K562 (cell line): ENCODE results near the gene GPR55. TPM values are rescaled to one million over a fixed set of nuclear protein-coding genes. Genes with fewer than 3 reads are reported as not detected.
A peak's percentile ranks its signal among the peaks of the same experiment; 100 is the strongest.

Experiments
- KAT7 ChIP-seq: sonication (generic); formaldehyde crosslinking; IDR thresholded peaks from 2 replicates; pipeline ENCODE4 v1.8.0; 2022; ENCODE audit warnings: missing genetic modification reagents, mild to moderate bottlenecking, borderline replicate concordance
- MYC ChIP-seq, 2 experiments: fragments of 250-450 bp in 1 of 2; sonication (Bioruptor Pico) in 1 of 2; IDR thresholded peaks; 2 replicates each; pipeline versions ENCODE4 v1.5.1 to v1.6.1; 2012 to 2021; ENCODE audit warnings: low read depth in 2 of 2, borderline replicate concordance in 1 of 2, improper control_type of control experiment in 1 of 2, low read length in 1 of 2, mild to moderate bottlenecking in 1 of 2, moderate library complexity in 1 of 2
- SAFB2 ChIP-seq: fragments of 200-400 bp; formaldehyde crosslinking; IDR thresholded peaks from 2 replicates; pipeline ENCODE4 v1.6.1; 2018; ENCODE audit warnings: borderline replicate concordance, low read length, low read depth, moderate library complexity; ENCODE audit not compliant: severe bottlenecking
- SNAPC5 ChIP-seq: fragments of 250-450 bp; sonication (Bioruptor Pico); IDR thresholded peaks from 2 replicates; pipeline ENCODE4 v1.8.0; 2021; ENCODE audit warnings: moderate library complexity, mild to moderate bottlenecking, inconsistent platforms
- TSC22D4 ChIP-seq: fragments of 450-650 bp; IDR thresholded peaks from 2 replicates; pipeline ENCODE4 v1.6.1; 2016; ENCODE audit warnings: missing genetic modification characterization, missing biosample characterization, control low read depth
- ZNF77 ChIP-seq: fragments of 250-450 bp; sonication (Bioruptor Pico); IDR thresholded peaks from 2 replicates; pipeline ENCODE4 v1.5.0; 2020
- polyA plus RNA-seq, 8 experiments: library from polyadenylated mRNA; depleted of rRNA in 4 of 8; stranded (reverse) in 5 of 8; unstranded in 3 of 8; fragments of >200 nt; fragmentation: Nextera tagmentation in 2 of 8; fragmentation: Illumina TruSeq in 1 of 8; extraction: Ambion mirVana in 2 of 8; extraction: Trizol in 1 of 8; gene quantifications; 2 replicates each; pipeline versions ENCODE4 v1.2.1 to v1.2.3, GENCODE V29; 2011 to 2014; ENCODE audit warnings: inconsistent platforms in 1 of 8, missing spikeins in 1 of 8
- total RNA-seq, 7 experiments: library from RNA; depleted of rRNA in 6 of 7; stranded (reverse); fragments of >200 nt in 6 of 7; fragmentation: Illumina TruSeq in 2 of 7; extraction: Trizol in 2 of 7; gene quantifications; 2 replicates each; pipeline versions ENCODE4 v1.2.1 to v1.2.3, GENCODE V29; 2011 to 2021; ENCODE audit warnings: low replicate concordance in 1 of 7
- TF ChIP-seq, protein P1 (sequence below): sonication (generic); formaldehyde crosslinking; IDR thresholded peaks from 2 replicates; pipeline ENCODE4 v1.8.1; 2023; ENCODE audit warnings: mild to moderate bottlenecking, missing genetic modification reagents
- TF ChIP-seq, protein P2 (sequence below), 2 experiments: fragments of 450-650 bp in 1 of 2; IDR thresholded peaks; 2 replicates each; pipeline ENCODE4 v1.6.1; 2011 to 2017; ENCODE audit warnings: low read depth in 2 of 2, antibody characterized with exemption in 1 of 2, borderline replicate concordance in 1 of 2, low read length in 1 of 2, mild to moderate bottlenecking in 1 of 2, mixed read lengths in 1 of 2; ENCODE audit not compliant: control insufficient read depth in 1 of 2
- TF ChIP-seq, protein P3 (sequence below): sonication (generic); formaldehyde crosslinking; IDR thresholded peaks from 2 replicates; pipeline ENCODE4 v1.8.1; 2023; ENCODE audit warnings: mild to moderate bottlenecking, missing genetic modification reagents
- TF ChIP-seq, protein P4 (sequence below), 2 experiments: fragments of 450-650 bp; conservative IDR thresholded peaks; 2 replicates each; pipeline ENCODE4 v1.6.1; 2017; ENCODE audit warnings: mild to moderate bottlenecking in 2 of 2, moderate library complexity in 2 of 2

Gene GPR55
- total and polyA plus RNA-seq, 9 of the 15 experiments (the other 6 are each of a cell fraction or from before 2014, with no cell fraction given): 0.11 to 0.49 (median 0.27) TPM

GRCh38 chr2:230929381-230930148 is 4.5 kb upstream of the GPR55 start (continued):
- TF ChIP-seq, protein P1, sequence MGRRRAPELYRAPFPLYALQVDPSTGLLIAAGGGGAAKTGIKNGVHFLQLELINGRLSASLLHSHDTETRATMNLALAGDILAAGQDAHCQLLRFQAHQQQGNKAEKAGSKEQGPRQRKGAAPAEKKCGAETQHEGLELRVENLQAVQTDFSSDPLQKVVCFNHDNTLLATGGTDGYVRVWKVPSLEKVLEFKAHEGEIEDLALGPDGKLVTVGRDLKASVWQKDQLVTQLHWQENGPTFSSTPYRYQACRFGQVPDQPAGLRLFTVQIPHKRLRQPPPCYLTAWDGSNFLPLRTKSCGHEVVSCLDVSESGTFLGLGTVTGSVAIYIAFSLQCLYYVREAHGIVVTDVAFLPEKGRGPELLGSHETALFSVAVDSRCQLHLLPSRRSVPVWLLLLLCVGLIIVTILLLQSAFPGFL: no peak
- TF ChIP-seq MYC (IDR thresholded peaks at IDR 0.05; ENCODE audit: low read depth, low read length): 0 out of 2 replicates have a peak, but pooled peaks have one; percentile 15
- TF ChIP-seq MYC (CRISPR knock-in tag; IDR thresholded peaks at IDR 0.05; ENCODE audit: borderline replicate concordance, low read depth): no peak
- TF ChIP-seq, protein P2, sequence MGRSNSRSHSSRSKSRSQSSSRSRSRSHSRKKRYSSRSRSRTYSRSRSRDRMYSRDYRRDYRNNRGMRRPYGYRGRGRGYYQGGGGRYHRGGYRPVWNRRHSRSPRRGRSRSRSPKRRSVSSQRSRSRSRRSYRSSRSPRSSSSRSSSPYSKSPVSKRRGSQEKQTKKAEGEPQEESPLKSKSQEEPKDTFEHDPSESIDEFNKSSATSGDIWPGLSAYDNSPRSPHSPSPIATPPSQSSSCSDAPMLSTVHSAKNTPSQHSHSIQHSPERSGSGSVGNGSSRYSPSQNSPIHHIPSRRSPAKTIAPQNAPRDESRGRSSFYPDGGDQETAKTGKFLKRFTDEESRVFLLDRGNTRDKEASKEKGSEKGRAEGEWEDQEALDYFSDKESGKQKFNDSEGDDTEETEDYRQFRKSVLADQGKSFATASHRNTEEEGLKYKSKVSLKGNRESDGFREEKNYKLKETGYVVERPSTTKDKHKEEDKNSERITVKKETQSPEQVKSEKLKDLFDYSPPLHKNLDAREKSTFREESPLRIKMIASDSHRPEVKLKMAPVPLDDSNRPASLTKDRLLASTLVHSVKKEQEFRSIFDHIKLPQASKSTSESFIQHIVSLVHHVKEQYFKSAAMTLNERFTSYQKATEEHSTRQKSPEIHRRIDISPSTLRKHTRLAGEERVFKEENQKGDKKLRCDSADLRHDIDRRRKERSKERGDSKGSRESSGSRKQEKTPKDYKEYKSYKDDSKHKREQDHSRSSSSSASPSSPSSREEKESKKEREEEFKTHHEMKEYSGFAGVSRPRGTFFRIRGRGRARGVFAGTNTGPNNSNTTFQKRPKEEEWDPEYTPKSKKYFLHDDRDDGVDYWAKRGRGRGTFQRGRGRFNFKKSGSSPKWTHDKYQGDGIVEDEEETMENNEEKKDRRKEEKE (IDR thresholded peaks at IDR 0.05; ENCODE audit: borderline replicate concordance in 1 of 2, control insufficient read depth in 1 of 2, low read depth in 2 of 2, low read length in 1 of 2): no peak
- no peak for TF ChIP-seq ZNF77 (CRISPR knock-in tag)
- TF ChIP-seq TSC22D4 (tag): no peak
- no peak for TF ChIP-seq SNAPC5 (CRISPR knock-in tag)
- no peak for TF ChIP-seq SAFB2
- TF ChIP-seq, protein P3, sequence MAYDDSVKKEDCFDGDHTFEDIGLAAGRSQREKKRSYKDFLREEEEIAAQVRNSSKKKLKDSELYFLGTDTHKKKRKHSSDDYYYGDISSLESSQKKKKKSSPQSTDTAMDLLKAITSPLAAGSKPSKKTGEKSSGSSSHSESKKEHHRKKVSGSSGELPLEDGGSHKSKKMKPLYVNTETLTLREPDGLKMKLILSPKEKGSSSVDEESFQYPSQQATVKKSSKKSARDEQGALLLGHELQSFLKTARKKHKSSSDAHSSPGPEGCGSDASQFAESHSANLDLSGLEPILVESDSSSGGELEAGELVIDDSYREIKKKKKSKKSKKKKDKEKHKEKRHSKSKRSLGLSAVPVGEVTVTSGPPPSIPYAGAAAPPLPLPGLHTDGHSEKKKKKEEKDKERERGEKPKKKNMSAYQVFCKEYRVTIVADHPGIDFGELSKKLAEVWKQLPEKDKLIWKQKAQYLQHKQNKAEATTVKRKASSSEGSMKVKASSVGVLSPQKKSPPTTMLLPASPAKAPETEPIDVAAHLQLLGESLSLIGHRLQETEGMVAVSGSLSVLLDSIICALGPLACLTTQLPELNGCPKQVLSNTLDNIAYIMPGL: no peak
- TF ChIP-seq, protein P4, sequence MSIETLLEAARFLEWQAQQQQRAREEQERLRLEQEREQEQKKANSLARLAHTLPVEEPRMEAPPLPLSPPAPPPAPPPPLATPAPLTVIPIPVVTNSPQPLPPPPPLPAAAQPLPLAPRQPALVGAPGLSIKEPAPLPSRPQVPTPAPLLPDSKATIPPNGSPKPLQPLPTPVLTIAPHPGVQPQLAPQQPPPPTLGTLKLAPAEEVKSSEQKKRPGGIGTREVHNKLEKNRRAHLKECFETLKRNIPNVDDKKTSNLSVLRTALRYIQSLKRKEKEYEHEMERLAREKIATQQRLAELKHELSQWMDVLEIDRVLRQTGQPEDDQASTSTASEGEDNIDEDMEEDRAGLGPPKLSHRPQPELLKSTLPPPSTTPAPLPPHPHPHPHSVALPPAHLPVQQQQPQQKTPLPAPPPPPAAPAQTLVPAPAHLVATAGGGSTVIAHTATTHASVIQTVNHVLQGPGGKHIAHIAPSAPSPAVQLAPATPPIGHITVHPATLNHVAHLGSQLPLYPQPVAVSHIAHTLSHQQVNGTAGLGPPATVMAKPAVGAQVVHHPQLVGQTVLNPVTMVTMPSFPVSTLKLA (conservative IDR thresholded peaks at IDR 0.05): 0 out of 4 replicates have a peak, but pooled peaks of 1 of the 2 experiments have one; percentile 29
- TF ChIP-seq KAT7 (CRISPR knock-in tag): no peak
